HepG2 (cell line): ENCODE measurements around the gene KMT2B. TPM values are rescaled to one million over a fixed set of nuclear protein-coding genes. Genes with fewer than 3 reads are reported as not detected.

Experiments used
- AFF4 ChIP-seq: sonication (generic); formaldehyde crosslinking; IDR thresholded peaks from 2 replicates; pipeline ENCODE4 v1.4.0; 2020; ENCODE audit warnings: missing genetic modification reagents
- AGO2 ChIP-seq: fragments of 200-400 bp; formaldehyde crosslinking; optimal IDR thresholded peaks from 2 replicates; pipeline ENCODE3; 2017; ENCODE audit warnings: mild to moderate bottlenecking, low read depth, low read length, moderate library complexity
- CHD4 ChIP-seq: fragments of 200-600 bp; sonication (generic); IDR thresholded peaks from 2 replicates; pipeline ENCODE4 v1.7.0; 2017; ENCODE audit warnings: mild to moderate bottlenecking, low read length, borderline replicate concordance
- EZH2 ChIP-seq: conservative IDR thresholded peaks from 2 replicates; pipeline ENCODE4 v1.6.1; 2012; ENCODE audit warnings: mild to moderate bottlenecking, low read depth, low read length, moderate library complexity
- KAT8 ChIP-seq: IDR thresholded peaks from 2 replicates; pipeline ENCODE4 v1.6.1; 2016; ENCODE audit warnings: missing genetic modification reagents, missing compliant biosample characterization
- KDM2A ChIP-seq: sonication (generic); formaldehyde crosslinking; IDR thresholded peaks from 2 replicates; pipeline ENCODE4 v1.4.0; 2020; ENCODE audit warnings: low read depth, missing genetic modification reagents, borderline replicate concordance
- LRRFIP1 ChIP-seq: sonication (generic); formaldehyde crosslinking; conservative IDR thresholded peaks from 2 replicates; pipeline ENCODE4 v1.4.0; 2020; ENCODE audit warnings: missing genetic modification reagents
- MXD1 ChIP-seq: sonication (generic); formaldehyde crosslinking; IDR thresholded peaks from 2 replicates; pipeline ENCODE4 v1.4.0; 2020; ENCODE audit warnings: mild to moderate bottlenecking, missing genetic modification reagents
- NCOA5 ChIP-seq: sonication (generic); formaldehyde crosslinking; IDR thresholded peaks from 2 replicates; pipeline ENCODE4 v1.4.0; 2020; ENCODE audit warnings: missing genetic modification reagents
- NFE2 ChIP-seq: sonication (generic); formaldehyde crosslinking; IDR thresholded peaks from 2 replicates; pipeline ENCODE4 v1.4.0; 2020; ENCODE audit warnings: missing genetic modification reagents
- NR1H2 ChIP-seq: sonication (generic); formaldehyde crosslinking; IDR thresholded peaks from 2 replicates; pipeline ENCODE4 v1.8.1; 2022; ENCODE audit warnings: low read depth, missing genetic modification reagents, borderline replicate concordance
- NR2F1 ChIP-seq, 2 experiments: fragments of 450-650 bp in 1 of 2; formaldehyde crosslinking in 1 of 2; IDR thresholded peaks; 2 replicates each; pipeline versions ENCODE4 v1.5.0 to v1.6.1; 2016 to 2020; ENCODE audit warnings: mild to moderate bottlenecking in 1 of 2, missing compliant biosample characterization in 1 of 2, missing genetic modification reagents in 1 of 2, moderate library complexity in 1 of 2
- PCBP2 ChIP-seq: fragments of 200-400 bp; formaldehyde crosslinking; optimal IDR thresholded peaks from 2 replicates; pipeline ENCODE3; 2018; ENCODE audit warnings: low read length, low read depth; ENCODE audit not compliant: poor library complexity, severe bottlenecking
- PHF5A ChIP-seq: IDR thresholded peaks from one replicate; pipeline ENCODE4 v1.6.1; 2018; ENCODE audit warnings: low read depth, missing genetic modification reagents; ENCODE audit not compliant: unreplicated experiment
- PLRG1 ChIP-seq: fragments of 450-650 bp; conservative IDR thresholded peaks from 2 replicates; pipeline ENCODE4 v1.6.1; 2016
- RBAK ChIP-seq: sonication (generic); formaldehyde crosslinking; IDR thresholded peaks from 2 replicates; pipeline ENCODE4 v1.5.1; 2020; ENCODE audit warnings: mild to moderate bottlenecking, missing genetic modification reagents
- SMARCE1 ChIP-seq: fragments of 450-650 bp; IDR thresholded peaks from 2 replicates; pipeline ENCODE4 v1.6.1; 2017; ENCODE audit warnings: borderline replicate concordance
- TAF15 ChIP-seq: fragments of 200-400 bp; formaldehyde crosslinking; IDR thresholded peaks from one replicate; pipeline ENCODE4 v1.6.1; 2018; ENCODE audit warnings: mild to moderate bottlenecking, low read depth, low read length; ENCODE audit not compliant: poor library complexity, severe bottlenecking
- TBX2 ChIP-seq: sonication (generic); formaldehyde crosslinking; IDR thresholded peaks from 2 replicates; pipeline ENCODE4 v1.5.0; 2020; ENCODE audit warnings: missing genetic modification reagents, mild to moderate bottlenecking, borderline replicate concordance
- TGIF2 ChIP-seq: IDR thresholded peaks from 2 replicates; pipeline ENCODE4 v1.6.1; 2016; ENCODE audit warnings: control low read depth, missing compliant biosample characterization
- TOPORS ChIP-seq: sonication (generic); formaldehyde crosslinking; IDR thresholded peaks from 2 replicates; pipeline ENCODE4 v1.8.0; 2023; ENCODE audit warnings: mild to moderate bottlenecking, missing genetic modification reagents
- ZBTB3 ChIP-seq: sonication (generic); formaldehyde crosslinking; IDR thresholded peaks from 2 replicates; pipeline ENCODE4 v1.4.0; 2020; ENCODE audit warnings: low read depth, mild to moderate bottlenecking, moderate library complexity, missing genetic modification reagents, borderline replicate concordance
- ZNF17 ChIP-seq: sonication (generic); formaldehyde crosslinking; IDR thresholded peaks from 2 replicates; pipeline ENCODE4 v1.5.0; 2020; ENCODE audit warnings: mild to moderate bottlenecking, missing genetic modification reagents
- ZNF232 ChIP-seq: sonication (generic); formaldehyde crosslinking; IDR thresholded peaks from 2 replicates; pipeline ENCODE4 v1.4.0; 2020; ENCODE audit warnings: missing genetic modification reagents, borderline replicate concordance
- ZNF891 ChIP-seq: sonication (generic); formaldehyde crosslinking; IDR thresholded peaks from 2 replicates; pipeline ENCODE4 v1.5.0; 2020; ENCODE audit warnings: mild to moderate bottlenecking, missing genetic modification reagents
- polyA plus RNA-seq, 8 experiments: library from polyadenylated mRNA; depleted of rRNA in 3 of 8; stranded (reverse) in 7 of 8; unstranded in 1 of 8; fragments of >200 nt; fragmentation: Illumina TruSeq in 4 of 8; extraction: Trizol in 4 of 8; gene quantifications; 2 replicates each; pipeline versions ENCODE4 v1.2.1 to v1.2.3, GENCODE V29; 2011 to 2016; ENCODE audit warnings: low read depth in 4 of 8, missing spikeins in 1 of 8, mixed read lengths in 1 of 8; ENCODE audit not compliant: insufficient read depth in 1 of 8
- total RNA-seq, 5 experiments: library from RNA; depleted of rRNA; stranded (reverse); fragments of >200 nt; fragmentation: Illumina TruSeq; extraction: Trizol; gene quantifications; 2 replicates each; pipeline ENCODE4 v1.2.3, GENCODE V29; 2016; ENCODE audit warnings: low read depth in 1 of 5

KMT2B gene
- total and polyA plus RNA-seq, 2 of the 13 experiments (the other 11 are each of a cell fraction or from before 2014, with no cell fraction given) = 6.2 to 16.9 TPM

- no peak for TF ChIP-seq MXD1 (CRISPR knock-in tag)
- TF ChIP-seq RBAK (CRISPR knock-in tag) = no peak
- TF ChIP-seq NR2F1 (CRISPR knock-in tag; IDR thresholded peaks at IDR 0.05) = no peak
- TF ChIP-seq PHF5A (CRISPR knock-in tag) = no peak
- TF ChIP-seq ZBTB3 (CRISPR knock-in tag) = no peak
- no peak for TF ChIP-seq NR1H2 (CRISPR knock-in tag)
- TF ChIP-seq KDM2A (CRISPR knock-in tag) = no peak; the same call in 1 of the 2 replicates
- TF ChIP-seq PLRG1 = no peak
- no peak for TF ChIP-seq EZH2
- no peak for TF ChIP-seq PCBP2
- no peak for TF ChIP-seq NFE2
- no peak for TF ChIP-seq CHD4
- no peak for TF ChIP-seq ZNF17 (CRISPR knock-in tag)
- no peak for TF ChIP-seq ZNF891
- TF ChIP-seq AFF4 (CRISPR knock-in tag) = no peak
- 0 out of 2 replicates have a peak, but pooled peaks have one; percentile 1 for TF ChIP-seq ZNF232 (CRISPR knock-in tag)
- TF ChIP-seq TGIF2 = peak; percentile 34; the same call in 1 of the 2 replicates
- no peak for TF ChIP-seq KAT8 (CRISPR knock-in tag)
- TF ChIP-seq TOPORS (CRISPR knock-in tag) = no peak
- peak; percentile 55 for TF ChIP-seq AGO2
- no peak for TF ChIP-seq SMARCE1
- no peak for TF ChIP-seq LRRFIP1
- no peak for TF ChIP-seq NCOA5 (CRISPR knock-in tag)
- no peak for TF ChIP-seq TAF15
- TF ChIP-seq TBX2 = peak; percentile 38; the same call in 1 of the 2 replicates
Measured at GRCh38 chr19:35718345-35719041, 690 bp downstream of the KMT2B start (continued).
